Caco-2 (cell line): ENCODE results near the gene SNX12. TPM values are rescaled to one million over a fixed set of nuclear protein-coding genes. Genes with fewer than 3 reads are reported as not detected.

Source experiments
- BruUV-seq: library from RNA; stranded (reverse); fragments of 400-500 nt; replicated peaks from 2 replicates; lab custom pipeline; 2021; lab: Mats Ljungman, UMichigan
- CTCF ChIA-PET: fragments of 300-600 bp; sonication (Branson Sonifier 250); formaldehyde crosslinking; loops from one replicate; lab custom pipeline; 2022; ENCODE audit warnings: antibody characterized with exemption; lab: Charles Lee
- POLR2A ChIA-PET: fragments of 300-600 bp; sonication (Branson Sonifier 250); formaldehyde crosslinking; loops from one replicate; lab custom pipeline; 2022; ENCODE audit warnings: antibody characterized with exemption; lab: Charles Lee
- DNase-seq, 2 experiments: peaks; one replicate each; pipeline versions ENCODE4 v3.0.0 to v3.0.0-alpha.2; 2020 to 2022
- H3K27me3 ChIP-seq: replicated peaks from 2 replicates; pipeline ENCODE4 v1.6.0; 2011; ENCODE audit warnings: low read length; ENCODE audit not compliant: control insufficient read depth, insufficient read depth
- H3K36me3 ChIP-seq: 2 replicates; pipeline ENCODE4 v1.5.1; 2011; ENCODE audit warnings: low read length; ENCODE audit not compliant: control insufficient read depth, insufficient read depth
- H3K4me1 ChIP-seq: fragments of 250-450 bp; sonication (Bioruptor Pico); 2 replicates; pipeline ENCODE4 v1.5.1; 2020; ENCODE audit warnings: mild to moderate bottlenecking
- H3K4me3 ChIP-seq: 2 replicates; pipeline ENCODE4 v1.5.1; 2011; ENCODE audit warnings: low read depth, mild to moderate bottlenecking, control low read depth, low read length
- H3K9me3 ChIP-seq: fragments of 250-450 bp; sonication (Bioruptor Pico); 2 replicates; pipeline ENCODE4 v1.5.1; 2020; ENCODE audit warnings: mild to moderate bottlenecking, moderate library complexity
- H3K27ac Mint-ChIP-seq: one replicate; pipeline ENCODE4 v1.8.0; 2022; ENCODE audit warnings: mixed read lengths; ENCODE audit not compliant: unreplicated experiment
- H3K27me3 Mint-ChIP-seq: one replicate; pipeline ENCODE4 v1.8.0; 2022; ENCODE audit warnings: mixed read lengths; ENCODE audit not compliant: insufficient read depth, unreplicated experiment
- H3K36me3 Mint-ChIP-seq: one replicate; pipeline ENCODE4 v1.8.0; 2022; ENCODE audit warnings: mild to moderate bottlenecking, mixed read lengths; ENCODE audit not compliant: insufficient read depth, unreplicated experiment
- H3K4me1 Mint-ChIP-seq: one replicate; pipeline ENCODE4 v1.8.0; 2022; ENCODE audit warnings: low read depth, mixed read lengths; ENCODE audit not compliant: unreplicated experiment
- H3K4me3 Mint-ChIP-seq: one replicate; pipeline ENCODE4 v1.8.0; 2022; ENCODE audit warnings: mild to moderate bottlenecking, moderate library complexity, mixed read lengths; ENCODE audit not compliant: unreplicated experiment
- H3K9me3 Mint-ChIP-seq: one replicate; pipeline ENCODE4 v1.8.0; 2022; ENCODE audit warnings: mixed read lengths; ENCODE audit not compliant: unreplicated experiment
- CTCF ChIP-seq, 2 experiments: fragments of 200-600 bp in 1 of 2; IDR thresholded peaks; 1 replicate in 1 of 2; 2 replicates in 1 of 2; pipeline versions ENCODE4 v1.5.1 to v1.8.0; 2011 to 2022; ENCODE audit warnings: antibody characterized with exemption in 1 of 2, control low read depth in 1 of 2, inconsistent platforms in 1 of 2, low read depth in 1 of 2, low read length in 1 of 2, mild to moderate bottlenecking in 1 of 2, moderate library complexity in 1 of 2; ENCODE audit not compliant: insufficient read depth in 1 of 2, severe bottlenecking in 1 of 2, unreplicated experiment in 1 of 2
- intact Hi-C: fragments of 100-400 bp; cut with micrococcal nuclease; formaldehyde crosslinking; loops from one replicate; pipeline ENCODE4 v1.10.0; 2022; ENCODE audit not compliant: unreplicated experiment
- total RNA-seq: library from RNA; stranded (reverse); gene quantifications from 2 replicates; pipeline ENCODE4 v1.2.3, GENCODE V29; 2022

SNX12 gene
- total RNA-seq, 1 experiment from 2014 or later = 88.0 TPM

GRCh38 chrX:71095555-71095980 lies 27.4 kb upstream of the SNX12 start, which contains the start of gene FOXO4:
Gene FOXO4, plus strand, starts transcription at chrX:71095851. Its CDS starts 678 bp downstream, at chrX:71096529.
- no peaks in the 10 kb centered on the region for H3K4me1 Mint-ChIP-seq
- DNase-seq = peak; percentile 87 to 88
- H3K27me3 Mint-ChIP-seq = no peaks in the 10 kb centered on the region
- no peaks in the 10 kb centered on the region for H3K27me3 ChIP-seq
- no TSS peak for BruUV-seq
- POLR2A ChIA-PET = no interaction called here
- peak within 1 kb of the TSS; percentile 57 for H3K27ac Mint-ChIP-seq
- H3K36me3 ChIP-seq = no peaks in the 10 kb centered on the region
- no peaks in the 10 kb centered on the region for H3K9me3 Mint-ChIP-seq
- no peaks in the 10 kb centered on the region for H3K4me1 ChIP-seq
- peak within 1 kb of the TSS; percentile 91 for H3K4me3 Mint-ChIP-seq
- intact Hi-C loops = loop anchor here (10.0 kb wide), 1 partner anchor 101 kb away; no protein-coding TSS in a partner anchor
- H3K9me3 ChIP-seq = no peaks in the 10 kb centered on the region
- H3K36me3 Mint-ChIP-seq = no peaks in the 10 kb centered on the region
- no peak for TF ChIP-seq CTCF (IDR thresholded peaks at IDR 0.05; ENCODE audit: insufficient read depth in 1 of 2, low read depth in 1 of 2, low read length in 1 of 2, severe bottlenecking in 1 of 2, unreplicated experiment in 1 of 2)
- H3K4me3 ChIP-seq = peak within 1 kb of the TSS; percentile 66
- CTCF ChIA-PET = interaction anchor here (0.9 kb wide), 1 partner anchor 28 kb away, joined by 3 read pairs; the partner anchor contains the start of gene SNX12

- H3K9me3 ChIP-seq = no peaks in the 10 kb centered on the region
- no peak for TF ChIP-seq CTCF (IDR thresholded peaks at IDR 0.05; ENCODE audit: insufficient read depth in 1 of 2, low read depth in 1 of 2, low read length in 1 of 2, severe bottlenecking in 1 of 2, unreplicated experiment in 1 of 2)
- H3K27me3 Mint-ChIP-seq = no peaks in the 10 kb centered on the region
- no peaks in the 10 kb centered on the region for H3K36me3 Mint-ChIP-seq
- CTCF ChIA-PET = no interaction called here
- peak overlapping the region; percentile 66 for H3K4me3 ChIP-seq
- H3K9me3 Mint-ChIP-seq = no peaks in the 10 kb centered on the region
- no peaks in the 10 kb centered on the region for H3K4me1 ChIP-seq
- DNase-seq = no peak
- peak overlapping the region; percentile 57 for H3K27ac Mint-ChIP-seq
- BruUV-seq = TSS peak; percentile 83
- no peaks in the 10 kb centered on the region for H3K4me1 Mint-ChIP-seq
- POLR2A ChIA-PET = no interaction called here
- no peaks in the 10 kb centered on the region for H3K36me3 ChIP-seq
- H3K27me3 ChIP-seq = no peaks in the 10 kb centered on the region
- H3K4me3 Mint-ChIP-seq = peak overlapping the region; percentile 91
- intact Hi-C loops = loop anchor here (10.0 kb wide), 1 partner anchor 100 kb away; no protein-coding TSS in a partner anchor
These were observed 26.9 kb upstream of the SNX12 start for GRCh38 chrX:71095033-71095432.

- intact Hi-C loops = loop anchor here (10.0 kb wide), 1 partner anchor 96 kb away; no protein-coding TSS in a partner anchor
- ChIA-PET POLR2A (no interaction called here), CTCF (interaction anchor here (0.6 kb wide), 1 partner anchor 524 kb away, joined by 3 read pairs; no protein-coding TSS in a partner anchor)
- H3K27ac Mint-ChIP-seq = no peak overlapping the region
- H3K9me3 Mint-ChIP-seq = no peaks in the 10 kb centered on the region
- Histone ChIP-seq H3K9me3 (no peaks in the 10 kb centered on the region), H3K4me3 (no peak overlapping the region), H3K27me3 (no peaks in the 10 kb centered on the region), H3K4me1 (no peaks in the 10 kb centered on the region), H3K36me3 (no peaks in the 10 kb centered on the region)
- no TSS peak for BruUV-seq
- no peaks in the 10 kb centered on the region for H3K4me1 Mint-ChIP-seq
- H3K36me3 Mint-ChIP-seq = no peaks in the 10 kb centered on the region
- no peak for DNase-seq
- no peak for TF ChIP-seq CTCF (IDR thresholded peaks at IDR 0.05; ENCODE audit: insufficient read depth in 1 of 2, low read depth in 1 of 2, low read length in 1 of 2, severe bottlenecking in 1 of 2, unreplicated experiment in 1 of 2)
- H3K4me3 Mint-ChIP-seq = no peak overlapping the region
- H3K27me3 Mint-ChIP-seq = no peaks in the 10 kb centered on the region
These were observed 23.1 kb upstream of the SNX12 start for GRCh38 chrX:71091263-71091662.
